ENCODE measurements around the gene GALNTL6. TPM values are rescaled to one million over a fixed set of nuclear protein-coding genes. Genes with fewer than 3 reads are reported as not detected.

The GALNTL6 gene
- polyA plus RNA-seq, 1 donor from 2014 or later: 14.9 TPM

- H3K4me3 ChIP-seq (ENCODE audit: low read length): no peak overlapping the region
- no peak overlapping the region for H3K9ac ChIP-seq (ENCODE audit: low read length)
- H3K36me3 ChIP-seq (ENCODE audit: insufficient read depth, low read length): no peaks in the 10 kb centered on the region
- H3F3A ChIP-seq (ENCODE audit: insufficient read depth, low read length, poor library complexity, severe bottlenecking): no peaks in the 10 kb centered on the region
- H3K9me3 ChIP-seq (ENCODE audit: low read length): no peaks in the 10 kb centered on the region
- no peaks in the 10 kb centered on the region for H3K79me2 ChIP-seq (replicated peaks; ENCODE audit: insufficient read depth, low read length)
- H3K9me2 ChIP-seq (ENCODE audit: insufficient read depth, low read length): no peaks in the 10 kb centered on the region
- H2AFZ ChIP-seq (ENCODE audit: low read depth, low read length): no peak overlapping the region
- TF ChIP-seq EP300 (conservative IDR thresholded peaks at IDR 0.05; ENCODE audit: poor library complexity, severe bottlenecking) (no peak), REST (IDR thresholded peaks at IDR 0.05; ENCODE audit: borderline replicate concordance) (no peak), SMC3 (conservative IDR thresholded peaks at IDR 0.05; ENCODE audit: poor library complexity) (no peak), EZH2 (IDR thresholded peaks at IDR 0.05; ENCODE audit: borderline replicate concordance, insufficient read depth, low read length, poor library complexity, severe bottlenecking) (no peak), TAF1 (IDR thresholded peaks at IDR 0.05; ENCODE audit: low read depth) (no peak), MXI1 (conservative IDR thresholded peaks at IDR 0.05; ENCODE audit: poor library complexity, severe bottlenecking) (no peak), POLR2AphosphoS5 (IDR thresholded peaks at IDR 0.05) (no peak), RAD21 (conservative IDR thresholded peaks at IDR 0.05) (no peak), CTCF (IDR thresholded peaks at IDR 0.05; ENCODE audit: poor library complexity, severe bottlenecking) (no peak)
- no peaks in the 10 kb centered on the region for H4K20me1 ChIP-seq (ENCODE audit: insufficient read depth)
- no peak overlapping the region for H3K27ac ChIP-seq (ENCODE audit: low read length)
- H3K27me3 ChIP-seq (ENCODE audit: insufficient read depth, low read depth, low read length): no peaks in the 10 kb centered on the region
- H3K4me2 ChIP-seq (ENCODE audit: low read length): no peak overlapping the region
Measured at GRCh38 chr4:172791841-172792240, 978.6 kb downstream of the GALNTL6 start.

DNA sequence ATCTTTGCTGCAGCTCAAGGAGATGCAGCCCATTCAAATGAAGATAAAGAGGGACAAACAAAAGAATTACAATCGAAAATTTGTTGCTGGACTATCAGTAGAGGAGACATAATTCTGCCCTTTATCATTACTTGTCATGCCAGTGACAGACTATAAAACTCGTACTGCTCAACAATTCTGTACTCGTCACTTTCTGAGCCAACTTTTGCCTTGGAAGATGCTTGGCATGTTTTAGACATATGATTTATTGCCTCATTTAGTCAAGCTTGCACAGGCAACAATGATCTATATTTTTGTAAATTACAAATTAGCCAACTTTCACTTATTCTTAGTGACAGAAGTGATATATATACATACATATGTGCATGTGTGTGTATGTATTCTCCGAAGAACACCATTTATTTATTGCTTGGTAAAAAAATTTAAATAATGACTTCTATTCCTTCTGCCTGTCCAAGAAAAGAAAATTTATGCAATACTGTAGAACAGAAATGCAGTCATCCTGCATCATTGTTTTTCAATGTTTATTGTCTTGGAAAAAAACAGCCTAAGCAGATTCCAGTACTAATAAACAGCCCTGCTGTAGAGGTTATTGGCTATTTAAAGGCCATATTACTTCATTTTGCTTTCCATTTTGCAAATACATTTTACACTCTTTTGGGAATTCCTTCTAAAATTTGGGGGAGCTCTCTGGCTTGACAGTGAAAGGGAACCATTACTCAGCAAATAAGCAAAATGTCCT lies 980.5 kb downstream of the GALNTL6 start:
- H3K9me3 ChIP-seq (ENCODE audit: low read length): no peaks in the 10 kb centered on the region
- no peak overlapping the region for H3K4me3 ChIP-seq (ENCODE audit: low read length)
- H3K27me3 ChIP-seq (ENCODE audit: insufficient read depth, low read depth, low read length): no peaks in the 10 kb centered on the region
- no peaks in the 10 kb centered on the region for H3K36me3 ChIP-seq (ENCODE audit: insufficient read depth, low read length)
- H2AFZ ChIP-seq (ENCODE audit: low read depth, low read length): no peak overlapping the region
- no peaks in the 10 kb centered on the region for H3K9me2 ChIP-seq (ENCODE audit: insufficient read depth, low read length)
- no peak overlapping the region for H3K9ac ChIP-seq (ENCODE audit: low read length)
- no peaks in the 10 kb centered on the region for H4K20me1 ChIP-seq (ENCODE audit: insufficient read depth)
- peak overlapping the region; percentile 46 for H3K27ac ChIP-seq (ENCODE audit: low read length)
- H3K79me2 ChIP-seq (replicated peaks; ENCODE audit: insufficient read depth, low read length): no peaks in the 10 kb centered on the region
- no peak for TF ChIP-seq EP300 (conservative IDR thresholded peaks at IDR 0.05; ENCODE audit: poor library complexity, severe bottlenecking)
- no peak for TF ChIP-seq SMC3 (conservative IDR thresholded peaks at IDR 0.05; ENCODE audit: poor library complexity)
- TF ChIP-seq CTCF (IDR thresholded peaks at IDR 0.05; ENCODE audit: poor library complexity, severe bottlenecking): no peak
- H3F3A ChIP-seq (ENCODE audit: insufficient read depth, low read length, poor library complexity, severe bottlenecking): no peaks in the 10 kb centered on the region
- H3K4me2 ChIP-seq (ENCODE audit: low read length): no peak overlapping the region
